Measurements from ENCODE around the gene FBN2.

The FBN2 gene

DNA sequence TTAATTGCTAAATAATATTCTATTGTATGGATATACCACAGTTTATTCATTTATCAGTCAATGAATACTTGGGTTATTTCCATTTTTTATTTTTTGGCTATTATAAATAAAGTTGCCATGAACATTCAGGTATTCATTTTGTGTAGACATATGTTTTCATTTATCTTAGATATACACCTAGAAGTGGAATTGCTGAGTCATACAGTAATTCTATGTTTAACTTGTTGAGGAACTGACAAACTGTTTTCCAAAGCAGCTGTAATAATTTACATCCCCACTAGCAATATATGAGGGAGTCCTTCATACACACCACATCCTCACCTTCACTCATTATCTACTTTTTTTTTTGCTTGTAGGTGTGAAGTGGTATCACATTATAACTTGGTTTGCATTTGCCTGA lies 123.6 kb downstream of the FBN2 start:
- DNase-seq: no peak
- TF ChIP-seq, protein P1, sequence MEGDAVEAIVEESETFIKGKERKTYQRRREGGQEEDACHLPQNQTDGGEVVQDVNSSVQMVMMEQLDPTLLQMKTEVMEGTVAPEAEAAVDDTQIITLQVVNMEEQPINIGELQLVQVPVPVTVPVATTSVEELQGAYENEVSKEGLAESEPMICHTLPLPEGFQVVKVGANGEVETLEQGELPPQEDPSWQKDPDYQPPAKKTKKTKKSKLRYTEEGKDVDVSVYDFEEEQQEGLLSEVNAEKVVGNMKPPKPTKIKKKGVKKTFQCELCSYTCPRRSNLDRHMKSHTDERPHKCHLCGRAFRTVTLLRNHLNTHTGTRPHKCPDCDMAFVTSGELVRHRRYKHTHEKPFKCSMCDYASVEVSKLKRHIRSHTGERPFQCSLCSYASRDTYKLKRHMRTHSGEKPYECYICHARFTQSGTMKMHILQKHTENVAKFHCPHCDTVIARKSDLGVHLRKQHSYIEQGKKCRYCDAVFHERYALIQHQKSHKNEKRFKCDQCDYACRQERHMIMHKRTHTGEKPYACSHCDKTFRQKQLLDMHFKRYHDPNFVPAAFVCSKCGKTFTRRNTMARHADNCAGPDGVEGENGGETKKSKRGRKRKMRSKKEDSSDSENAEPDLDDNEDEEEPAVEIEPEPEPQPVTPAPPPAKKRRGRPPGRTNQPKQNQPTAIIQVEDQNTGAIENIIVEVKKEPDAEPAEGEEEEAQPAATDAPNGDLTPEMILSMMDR (IDR thresholded peaks at IDR 0.05; ENCODE audit: low read depth, low read length): no peak
- no peaks in the 10 kb centered on the region for H3K9me3 ChIP-seq
- no peak overlapping the region for H3K4me3 ChIP-seq (ENCODE audit: low read depth, low read length)
- no peaks in the 10 kb centered on the region for H3K27me3 ChIP-seq
- H3K36me3 ChIP-seq: no peaks in the 10 kb centered on the region
- no peaks in the 10 kb centered on the region for H3K4me1 ChIP-seq

DNA sequence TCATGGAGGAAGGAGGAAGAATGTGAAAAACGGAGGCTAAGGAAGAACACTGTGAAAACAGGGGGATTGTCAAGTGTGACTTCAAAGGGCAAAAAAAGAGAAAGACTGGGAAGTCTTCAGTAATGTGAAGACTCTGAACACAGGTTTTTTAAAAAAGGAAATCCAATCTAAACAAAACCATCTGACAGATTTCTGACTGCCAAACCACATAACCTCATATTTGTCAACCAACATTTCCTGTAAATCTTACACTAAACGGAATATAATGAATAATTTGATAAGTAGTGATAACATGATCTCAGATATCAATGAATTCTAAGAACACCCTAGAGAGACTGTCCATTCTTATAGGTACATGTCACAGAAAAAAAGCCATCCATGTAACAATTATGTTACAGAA lies 124.7 kb downstream of the FBN2 start:
- no peaks in the 10 kb centered on the region for H3K36me3 ChIP-seq
- TF ChIP-seq, protein P1 (IDR thresholded peaks at IDR 0.05; ENCODE audit: low read depth, low read length): no peak
- no peak for DNase-seq
- H3K4me3 ChIP-seq (ENCODE audit: low read depth, low read length): no peak overlapping the region
- no peaks in the 10 kb centered on the region for H3K9me3 ChIP-seq
- no peaks in the 10 kb centered on the region for H3K27me3 ChIP-seq
- H3K4me1 ChIP-seq: no peaks in the 10 kb centered on the region

DNA sequence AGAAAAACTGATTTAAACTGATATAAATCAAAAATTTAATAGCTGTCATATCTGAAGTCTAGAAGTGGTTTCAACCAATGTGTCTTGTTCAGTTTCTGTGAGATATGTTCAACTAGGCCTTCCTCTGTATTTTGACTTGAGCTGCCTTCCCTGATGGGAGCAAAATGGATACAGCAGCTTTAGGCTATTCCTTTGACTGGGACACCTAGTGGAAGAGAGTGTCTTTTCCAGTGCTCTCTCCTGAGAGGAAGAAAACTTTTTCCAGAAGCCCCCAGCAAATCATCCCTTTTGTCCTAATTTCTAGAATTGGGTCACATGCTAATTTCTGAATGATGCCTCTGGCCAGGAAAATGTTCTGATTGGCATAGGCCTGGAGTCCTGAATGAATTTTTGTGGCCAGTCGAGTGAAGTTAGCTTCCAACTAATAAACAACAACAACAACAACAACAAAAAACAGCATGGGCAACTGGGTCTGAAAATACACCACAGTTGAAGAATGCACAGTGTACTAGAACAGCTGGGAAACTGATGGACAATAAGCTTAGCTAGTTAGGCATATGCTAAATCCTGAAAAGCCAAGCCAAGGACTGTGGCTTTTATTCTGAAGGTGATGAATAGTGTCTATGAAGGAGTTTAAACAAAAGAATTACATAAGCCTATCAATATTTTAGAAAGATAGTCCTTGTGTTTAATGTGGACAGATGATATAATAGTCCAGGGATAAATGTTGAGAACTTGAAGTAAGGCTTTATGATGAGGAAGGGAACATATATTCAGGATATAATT lies 125.7 kb downstream of the FBN2 start:
- no peaks in the 10 kb centered on the region for H3K9me3 ChIP-seq
- no peaks in the 10 kb centered on the region for H3K27me3 ChIP-seq
- H3K4me1 ChIP-seq: no peaks in the 10 kb centered on the region
- TF ChIP-seq, protein P1 (IDR thresholded peaks at IDR 0.05; ENCODE audit: low read depth, low read length): no peak
- H3K36me3 ChIP-seq: no peaks in the 10 kb centered on the region
- H3K4me3 ChIP-seq (ENCODE audit: low read depth, low read length): no peak overlapping the region
- no peak for DNase-seq

DNA sequence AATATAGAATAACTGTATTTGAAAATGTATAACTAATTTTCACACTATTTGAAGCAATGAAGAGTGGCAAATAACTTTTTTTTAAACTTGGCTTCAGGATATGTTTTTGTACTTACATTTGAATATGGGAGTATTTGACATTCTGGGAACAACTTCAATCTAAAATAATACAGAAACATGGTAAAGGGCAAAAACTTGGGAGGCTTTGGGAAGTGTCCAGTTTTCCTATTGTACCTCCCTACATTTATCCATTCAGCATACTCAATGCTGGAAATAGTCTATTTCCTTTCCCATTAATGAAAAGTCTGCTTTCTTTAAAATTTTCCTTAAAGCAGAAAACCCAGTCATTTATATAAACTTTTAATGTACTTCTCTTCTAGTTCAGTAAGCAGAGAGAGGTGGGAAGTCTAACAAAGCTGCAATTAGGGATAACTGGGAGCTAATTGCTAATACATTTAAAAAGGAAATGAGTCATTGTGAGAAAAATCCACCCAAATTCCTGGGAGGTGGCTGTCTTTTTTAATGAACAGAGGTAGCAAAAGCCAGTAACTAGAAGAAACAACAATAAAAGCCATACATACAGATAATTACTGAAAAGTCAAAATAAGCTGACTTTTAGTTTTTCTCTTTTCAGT lies 128.8 kb downstream of the FBN2 start:
- no peaks in the 10 kb centered on the region for H3K27me3 ChIP-seq
- no peaks in the 10 kb centered on the region for H3K36me3 ChIP-seq
- no peak for DNase-seq
- H3K4me3 ChIP-seq (ENCODE audit: low read depth, low read length): no peak overlapping the region
- TF ChIP-seq, protein P1 (IDR thresholded peaks at IDR 0.05; ENCODE audit: low read depth, low read length): no peak
- H3K9me3 ChIP-seq: no peaks in the 10 kb centered on the region
- no peaks in the 10 kb centered on the region for H3K4me1 ChIP-seq

DNA sequence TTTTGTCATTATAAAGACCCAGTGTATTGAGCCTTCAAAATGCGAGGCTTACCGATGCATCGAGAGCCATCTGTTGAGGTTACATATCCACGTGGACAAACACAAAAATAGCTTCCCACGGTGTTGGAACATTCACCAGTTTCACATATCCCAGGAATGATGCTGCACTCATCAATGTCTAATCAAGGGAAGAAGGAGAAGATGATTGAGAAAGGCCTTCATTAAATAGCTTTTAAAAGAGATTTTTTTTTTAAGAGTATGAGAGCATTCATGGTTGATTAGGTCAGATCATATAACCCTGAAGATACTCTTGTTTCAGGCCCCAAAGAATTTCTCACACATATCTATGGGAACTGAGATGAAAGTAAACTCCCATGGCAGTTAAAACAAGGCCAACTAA lies 129.4 kb downstream of the FBN2 start:
- Histone ChIP-seq H3K4me3 (ENCODE audit: low read depth, low read length) (no peak overlapping the region), H3K9me3 (no peaks in the 10 kb centered on the region), H3K4me1 (no peaks in the 10 kb centered on the region), H3K27me3 (no peaks in the 10 kb centered on the region), H3K36me3 (no peaks in the 10 kb centered on the region)
- DNase-seq: no peak
- TF ChIP-seq, protein P1 (IDR thresholded peaks at IDR 0.05; ENCODE audit: low read depth, low read length): no peak

DNA sequence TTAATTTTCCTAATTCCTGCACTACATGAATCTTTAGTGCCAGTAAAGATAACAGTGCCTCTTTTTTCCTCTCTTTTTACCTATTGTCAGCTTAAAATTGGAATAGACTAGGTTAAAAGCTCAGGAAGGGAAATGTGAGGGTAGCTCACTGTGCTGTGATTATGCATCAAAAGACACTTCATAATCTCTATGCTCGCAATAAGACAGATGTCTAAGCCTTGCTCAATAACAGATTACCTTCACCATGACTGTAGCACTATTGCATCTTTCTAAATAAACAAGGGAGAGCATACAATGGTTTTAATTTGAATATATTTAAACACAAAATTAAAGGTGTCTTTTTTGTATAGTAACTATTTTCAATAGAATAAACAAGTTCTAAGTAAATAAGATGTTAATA lies 130.1 kb downstream of the FBN2 start:
- Histone ChIP-seq H3K27me3 (no peaks in the 10 kb centered on the region), H3K4me1 (no peaks in the 10 kb centered on the region), H3K4me3 (ENCODE audit: low read depth, low read length) (no peak overlapping the region), H3K9me3 (no peaks in the 10 kb centered on the region), H3K36me3 (no peaks in the 10 kb centered on the region)
- DNase-seq: no peak
- TF ChIP-seq, protein P1 (IDR thresholded peaks at IDR 0.05; ENCODE audit: low read depth, low read length): no peak

Data from BE2C (cell line).